Suprapubic skin (tissue), 3 donors: ENCODE data around the gene CTSO.

Experiments
- EP300 ChIP-seq: sonication (generic); formaldehyde crosslinking; IDR thresholded peaks from one replicate; pipeline ENCODE4 v1.6.1; 2017; ENCODE audit warnings: antibody characterized with exemption
- TF ChIP-seq, protein P1 (sequence below), 2 donors: fragments of 200-600 bp in 1 of 2; fragments of 450-650 bp in 1 of 2; sonication (generic) in 1 of 2; IDR thresholded peaks; one replicate each; pipeline ENCODE4 v1.5.1; 2016 to 2019; ENCODE audit warnings: antibody characterized with exemption in 2 of 2, mild to moderate bottlenecking in 1 of 2, moderate library complexity in 1 of 2

DNA sequence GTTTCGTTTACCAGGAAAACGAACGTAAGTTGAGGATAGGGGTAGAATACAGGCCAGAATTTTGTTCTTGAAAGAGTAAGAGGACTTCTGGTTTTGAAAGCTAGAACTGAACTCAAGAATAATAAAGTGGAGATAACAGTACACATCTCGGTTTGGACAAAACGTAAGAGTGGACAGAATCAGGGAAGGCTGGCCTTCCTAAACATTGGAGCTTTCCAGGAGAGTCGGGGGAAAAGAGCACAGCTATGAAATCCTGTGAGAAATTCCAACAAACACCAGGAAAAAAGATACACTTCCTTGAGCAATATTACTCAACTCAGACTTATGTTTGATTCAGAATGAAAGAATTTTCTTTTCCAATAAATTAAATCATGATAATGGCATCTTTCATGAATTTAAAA, 1.2 kb downstream of the CTSO start:
- TF ChIP-seq, protein P1, sequence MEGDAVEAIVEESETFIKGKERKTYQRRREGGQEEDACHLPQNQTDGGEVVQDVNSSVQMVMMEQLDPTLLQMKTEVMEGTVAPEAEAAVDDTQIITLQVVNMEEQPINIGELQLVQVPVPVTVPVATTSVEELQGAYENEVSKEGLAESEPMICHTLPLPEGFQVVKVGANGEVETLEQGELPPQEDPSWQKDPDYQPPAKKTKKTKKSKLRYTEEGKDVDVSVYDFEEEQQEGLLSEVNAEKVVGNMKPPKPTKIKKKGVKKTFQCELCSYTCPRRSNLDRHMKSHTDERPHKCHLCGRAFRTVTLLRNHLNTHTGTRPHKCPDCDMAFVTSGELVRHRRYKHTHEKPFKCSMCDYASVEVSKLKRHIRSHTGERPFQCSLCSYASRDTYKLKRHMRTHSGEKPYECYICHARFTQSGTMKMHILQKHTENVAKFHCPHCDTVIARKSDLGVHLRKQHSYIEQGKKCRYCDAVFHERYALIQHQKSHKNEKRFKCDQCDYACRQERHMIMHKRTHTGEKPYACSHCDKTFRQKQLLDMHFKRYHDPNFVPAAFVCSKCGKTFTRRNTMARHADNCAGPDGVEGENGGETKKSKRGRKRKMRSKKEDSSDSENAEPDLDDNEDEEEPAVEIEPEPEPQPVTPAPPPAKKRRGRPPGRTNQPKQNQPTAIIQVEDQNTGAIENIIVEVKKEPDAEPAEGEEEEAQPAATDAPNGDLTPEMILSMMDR (IDR thresholded peaks at IDR 0.05) = no peak
- no peak for TF ChIP-seq EP300
